ENCODE data around the gene ABCC9. TPM values are rescaled to one million over a fixed set of nuclear protein-coding genes. Genes with fewer than 3 reads are reported as not detected.

The ABCC9 gene
- total RNA-seq, 3 donors from 2014 or later (not counting 1 experiment from before 2014, with no cell fraction given) = 0.02 to 0.05 TPM; not detected in 1

- Histone ChIP-seq H3K4me3 (ENCODE audit: low read length) (no peak overlapping the region), H3K36me3 (ENCODE audit: control insufficient read depth, insufficient read depth, low read length) (no peaks in the 10 kb centered on the region), H3K9me3 (ENCODE audit: control insufficient read depth, insufficient read depth, low read length) (no peaks in the 10 kb centered on the region), H3K27me3 (ENCODE audit: control insufficient read depth, insufficient read depth, low read length) (no peaks in the 10 kb centered on the region), H3K4me1 (ENCODE audit: control insufficient read depth, insufficient read depth, low read length) (no peaks in the 10 kb centered on the region), H3K27ac (ENCODE audit: low read length) (no peak overlapping the region)
- Mint-ChIP-seq H3K9me3 (peaks cover 4 to 12% of the 10 kb centered on the region in 2 donors), H3K27ac (no peak overlapping the region), H3K4me3 (no peak overlapping the region), H3K4me1 (no peaks in the 10 kb centered on the region), H3K36me3 (no peaks in the 10 kb centered on the region), H3K27me3 (ENCODE audit: low read depth in 2 of 2) (no peaks in the 10 kb centered on the region)
- no peak for DNase-seq
- 86% methylated on average over 4 of the region's 4 CpGs for WGBS (ENCODE audit: insufficient coverage)
- TF ChIP-seq CTCF (IDR thresholded peaks at IDR 0.05) = no peak
- intact Hi-C loops (cut with micrococcal nuclease) = no loop called here
- ATAC-seq = no peak
These were observed 47.3 kb downstream of the ABCC9 start for GRCh38 chr12:21893924-21894323.

- WGBS (ENCODE audit: insufficient coverage) = 81% methylated on average over 1 of the region's 1 CpG
- no peak for TF ChIP-seq CTCF (IDR thresholded peaks at IDR 0.05)
- no peaks in the 10 kb centered on the region for H3K27me3 ChIP-seq (ENCODE audit: control insufficient read depth, insufficient read depth, low read length)
- ATAC-seq = no peak
- peaks cover 3 to 9% of the 10 kb centered on the region in 2 donors for H3K9me3 Mint-ChIP-seq
- H3K27ac Mint-ChIP-seq = no peak overlapping the region
- H3K36me3 Mint-ChIP-seq = no peaks in the 10 kb centered on the region
- H3K4me1 Mint-ChIP-seq = no peaks in the 10 kb centered on the region
- no peak overlapping the region for H3K4me3 Mint-ChIP-seq
- no peak for DNase-seq
- no peaks in the 10 kb centered on the region for H3K4me1 ChIP-seq (ENCODE audit: control insufficient read depth, insufficient read depth, low read length)
- H3K9me3 ChIP-seq (ENCODE audit: control insufficient read depth, insufficient read depth, low read length) = no peaks in the 10 kb centered on the region
- intact Hi-C loops (cut with micrococcal nuclease) = no loop called here
- no peak overlapping the region for H3K4me3 ChIP-seq (ENCODE audit: low read length)
- no peaks in the 10 kb centered on the region for H3K36me3 ChIP-seq (ENCODE audit: control insufficient read depth, insufficient read depth, low read length)
- no peak overlapping the region for H3K27ac ChIP-seq (ENCODE audit: low read length)
- no peaks in the 10 kb centered on the region for H3K27me3 Mint-ChIP-seq (ENCODE audit: low read depth in 2 of 2)
These were observed 48.9 kb downstream of the ABCC9 start for GRCh38 chr12:21892341-21892740.

- Histone ChIP-seq H3K27ac (ENCODE audit: low read length) (no peak overlapping the region), H3K27me3 (ENCODE audit: control insufficient read depth, insufficient read depth, low read length) (no peaks in the 10 kb centered on the region), H3K9me3 (ENCODE audit: control insufficient read depth, insufficient read depth, low read length) (no peaks in the 10 kb centered on the region), H3K36me3 (ENCODE audit: control insufficient read depth, insufficient read depth, low read length) (no peaks in the 10 kb centered on the region), H3K4me1 (ENCODE audit: control insufficient read depth, insufficient read depth, low read length) (no peaks in the 10 kb centered on the region), H3K4me3 (ENCODE audit: low read length) (no peak overlapping the region)
- Mint-ChIP-seq H3K36me3 (no peaks in the 10 kb centered on the region), H3K9me3 (peaks cover 3 to 9% of the 10 kb centered on the region in 2 donors), H3K4me3 (no peak overlapping the region), H3K27me3 (ENCODE audit: low read depth in 2 of 2) (no peaks in the 10 kb centered on the region), H3K27ac (no peak overlapping the region), H3K4me1 (no peaks in the 10 kb centered on the region)
- no peak for TF ChIP-seq CTCF (IDR thresholded peaks at IDR 0.05)
- 90% methylated on average over 2 of the region's 2 CpGs for WGBS (ENCODE audit: insufficient coverage)
- DNase-seq (no peak), ATAC-seq (no peak)
- intact Hi-C loops (cut with micrococcal nuclease) = no loop called here
These were observed 49.4 kb downstream of the ABCC9 start for GRCh38 chr12:21891751-21892217.

GRCh38 chr12:21888276-21888863, 52.9 kb downstream of the ABCC9 start:
- H3K36me3 Mint-ChIP-seq = no peaks in the 10 kb centered on the region
- WGBS (ENCODE audit: insufficient coverage) = 64% methylated on average over 2 of the region's 2 CpGs

More at GRCh38 chr12:21888276-21888863, 52.9 kb downstream of the ABCC9 start:
- H3K4me1 ChIP-seq (ENCODE audit: control insufficient read depth, insufficient read depth, low read length) = no peaks in the 10 kb centered on the region
- ATAC-seq = no peak
- Mint-ChIP-seq H3K27me3 (ENCODE audit: low read depth in 2 of 2) (no peaks in the 10 kb centered on the region), H3K9me3 (peaks cover 8 to 13% of the 10 kb centered on the region in 2 donors), H3K27ac (no peak overlapping the region), H3K4me3 (no peak overlapping the region), H3K4me1 (no peaks in the 10 kb centered on the region)
- no peak for TF ChIP-seq CTCF (IDR thresholded peaks at IDR 0.05)
- H3K9me3 ChIP-seq (ENCODE audit: control insufficient read depth, insufficient read depth, low read length) = no peaks in the 10 kb centered on the region
- no peak for DNase-seq
- H3K4me3 ChIP-seq (ENCODE audit: low read length) = no peak overlapping the region
- no peak overlapping the region for H3K27ac ChIP-seq (ENCODE audit: low read length)
- intact Hi-C loops (cut with micrococcal nuclease) = no loop called here
- H3K36me3 ChIP-seq (ENCODE audit: control insufficient read depth, insufficient read depth, low read length) = no peaks in the 10 kb centered on the region
- H3K27me3 ChIP-seq (ENCODE audit: control insufficient read depth, insufficient read depth, low read length) = no peaks in the 10 kb centered on the region

All from natural killer cell (primary cell).